ENCODE results near the gene GREB1L. TPM values are rescaled to one million over a fixed set of nuclear protein-coding genes. Genes with fewer than 3 reads are reported as not detected.
"Not testable (repeated sequence)": the region's sequence is repeated elsewhere in the genome, so short reads cannot be mapped to it uniquely, and the experiment has no call there.

GREB1L gene
- total and polyA plus RNA-seq, 5 donors from 2014 or later = 0.05 to 0.10 TPM; not detected in 3

- Histone ChIP-seq H3K4me3 (ENCODE audit: low read depth, low read length) (no peak overlapping the region), H3K4me1 (ENCODE audit: control insufficient read depth, insufficient read depth, low read length, poor library complexity, severe bottlenecking) (no peaks in the 10 kb centered on the region), H3K27me3 (ENCODE audit: control insufficient read depth, insufficient read depth, low read length) (no peaks in the 10 kb centered on the region), H3K9me3 (ENCODE audit: control insufficient read depth in 2 of 2, low read length in 2 of 2) (no peaks in the 10 kb centered on the region), H3K36me3 (ENCODE audit: control insufficient read depth, insufficient read depth, low read length) (no peaks in the 10 kb centered on the region), H3K27ac (ENCODE audit: insufficient read depth, low read length, poor library complexity, severe bottlenecking) (no peak overlapping the region)
- H3K4me1 Mint-ChIP-seq = no peaks in the 10 kb centered on the region
- H3K36me3 Mint-ChIP-seq = no peaks in the 10 kb centered on the region
- DNase-seq (no peak), ATAC-seq (ENCODE audit: low read depth in 2 of 2) (no peak)
- H3K4me3 Mint-ChIP-seq = no peak overlapping the region
- peaks cover 6% of the 10 kb centered on the region for H3K27me3 Mint-ChIP-seq
- H3K27ac Mint-ChIP-seq = no peak overlapping the region
- no peaks in the 10 kb centered on the region for H3K9me3 Mint-ChIP-seq
Observed at GRCh38 chr18:21210278-21210677, 31.8 kb upstream of the GREB1L start.

- no peaks in the 10 kb centered on the region for H3K9me3 Mint-ChIP-seq
- H3K4me3 Mint-ChIP-seq = no peak overlapping the region
Observed at GRCh38 chr18:21210784-21211183, 31.2 kb upstream of the GREB1L start.

GRCh38 chr18:21214409-21214808 is 27.6 kb upstream of the GREB1L start:
- ATAC-seq (ENCODE audit: low read depth in 2 of 2); H3K4me1 ChIP-seq (ENCODE audit: control insufficient read depth, insufficient read depth, low read length, poor library complexity, severe bottlenecking); H3K27ac Mint-ChIP-seq; H3K4me3 Mint-ChIP-seq; H3K9me3 Mint-ChIP-seq; H3K36me3 ChIP-seq (ENCODE audit: control insufficient read depth, insufficient read depth, low read length); H3K27ac ChIP-seq (ENCODE audit: insufficient read depth, low read length, poor library complexity, severe bottlenecking); H3K27me3 Mint-ChIP-seq; H3K4me3 ChIP-seq (ENCODE audit: low read depth, low read length); DNase-seq; H3K9me3 ChIP-seq (ENCODE audit: control insufficient read depth in 2 of 2, low read length in 2 of 2); H3K4me1 Mint-ChIP-seq; H3K36me3 Mint-ChIP-seq; H3K27me3 ChIP-seq (ENCODE audit: control insufficient read depth, insufficient read depth, low read length): not testable (repeated sequence)

More at GRCh38 chr18:21210784-21211183, 31.2 kb upstream of the GREB1L start:
- Histone ChIP-seq H3K27ac (ENCODE audit: insufficient read depth, low read length, poor library complexity, severe bottlenecking) (no peak overlapping the region), H3K36me3 (ENCODE audit: control insufficient read depth, insufficient read depth, low read length) (no peaks in the 10 kb centered on the region), H3K4me3 (ENCODE audit: low read depth, low read length) (no peak overlapping the region), H3K4me1 (ENCODE audit: control insufficient read depth, insufficient read depth, low read length, poor library complexity, severe bottlenecking) (no peaks in the 10 kb centered on the region), H3K27me3 (ENCODE audit: control insufficient read depth, insufficient read depth, low read length) (no peaks in the 10 kb centered on the region), H3K9me3 (ENCODE audit: control insufficient read depth in 2 of 2, low read length in 2 of 2) (no peaks in the 10 kb centered on the region)
- ATAC-seq (ENCODE audit: low read depth in 2 of 2) = no peak
- peaks cover 6% of the 10 kb centered on the region for H3K27me3 Mint-ChIP-seq
- DNase-seq = no peak
- no peaks in the 10 kb centered on the region for H3K36me3 Mint-ChIP-seq
- no peaks in the 10 kb centered on the region for H3K4me1 Mint-ChIP-seq
- H3K27ac Mint-ChIP-seq = no peak overlapping the region

- Mint-ChIP-seq H3K27ac (no peak overlapping the region), H3K4me1 (no peaks in the 10 kb centered on the region), H3K27me3 (no peaks in the 10 kb centered on the region), H3K36me3 (no peaks in the 10 kb centered on the region), H3K4me3 (no peak overlapping the region), H3K9me3 (no peaks in the 10 kb centered on the region)
- Histone ChIP-seq H3K27ac (ENCODE audit: insufficient read depth, low read length, poor library complexity, severe bottlenecking) (no peak overlapping the region), H3K4me1 (ENCODE audit: control insufficient read depth, insufficient read depth, low read length, poor library complexity, severe bottlenecking) (no peaks in the 10 kb centered on the region), H3K4me3 (ENCODE audit: low read depth, low read length) (no peak overlapping the region), H3K9me3 (ENCODE audit: control insufficient read depth in 2 of 2, low read length in 2 of 2) (no peaks in the 10 kb centered on the region), H3K36me3 (ENCODE audit: control insufficient read depth, insufficient read depth, low read length) (no peaks in the 10 kb centered on the region), H3K27me3 (ENCODE audit: control insufficient read depth, insufficient read depth, low read length) (no peaks in the 10 kb centered on the region)
- DNase-seq (no peak), ATAC-seq (ENCODE audit: low read depth in 2 of 2) (no peak)
Observed at GRCh38 chr18:21215490-21215889, 26.5 kb upstream of the GREB1L start.

- Histone ChIP-seq H3K9me3 (ENCODE audit: control insufficient read depth in 2 of 2, low read length in 2 of 2) (no peaks in the 10 kb centered on the region), H3K4me1 (ENCODE audit: control insufficient read depth, insufficient read depth, low read length, poor library complexity, severe bottlenecking) (no peaks in the 10 kb centered on the region), H3K36me3 (ENCODE audit: control insufficient read depth, insufficient read depth, low read length) (no peaks in the 10 kb centered on the region), H3K27ac (ENCODE audit: insufficient read depth, low read length, poor library complexity, severe bottlenecking) (no peak overlapping the region), H3K4me3 (ENCODE audit: low read depth, low read length) (no peak overlapping the region), H3K27me3 (ENCODE audit: control insufficient read depth, insufficient read depth, low read length) (no peaks in the 10 kb centered on the region)
- H3K27me3 Mint-ChIP-seq = no peaks in the 10 kb centered on the region
- no peaks in the 10 kb centered on the region for H3K36me3 Mint-ChIP-seq
- no peaks in the 10 kb centered on the region for H3K9me3 Mint-ChIP-seq
- no peak overlapping the region for H3K4me3 Mint-ChIP-seq
- H3K27ac Mint-ChIP-seq = no peak overlapping the region
- H3K4me1 Mint-ChIP-seq = no peaks in the 10 kb centered on the region
- no peak for ATAC-seq (ENCODE audit: low read depth in 2 of 2)
- no peak for DNase-seq
Observed at GRCh38 chr18:21218862-21219261, 23.2 kb upstream of the GREB1L start.

GRCh38 chr18:21230436-21230835 is 11.6 kb upstream of the GREB1L start:
- no peaks in the 10 kb centered on the region for H3K4me1 Mint-ChIP-seq
- no peaks in the 10 kb centered on the region for H3K36me3 Mint-ChIP-seq
- Histone ChIP-seq H3K36me3 (ENCODE audit: control insufficient read depth, insufficient read depth, low read length) (no peaks in the 10 kb centered on the region), H3K4me3 (ENCODE audit: low read depth, low read length) (no peak overlapping the region), H3K9me3 (ENCODE audit: control insufficient read depth in 2 of 2, low read length in 2 of 2) (no peaks in the 10 kb centered on the region), H3K27ac (ENCODE audit: insufficient read depth, low read length, poor library complexity, severe bottlenecking) (no peak overlapping the region), H3K27me3 (ENCODE audit: control insufficient read depth, insufficient read depth, low read length) (no peaks in the 10 kb centered on the region), H3K4me1 (ENCODE audit: control insufficient read depth, insufficient read depth, low read length, poor library complexity, severe bottlenecking) (no peaks in the 10 kb centered on the region)
- H3K27ac Mint-ChIP-seq = no peak overlapping the region
- no peak overlapping the region for H3K4me3 Mint-ChIP-seq
- peaks cover 4% of the 10 kb centered on the region for H3K27me3 Mint-ChIP-seq
- ATAC-seq (ENCODE audit: low read depth in 2 of 2) = no peak
- H3K9me3 Mint-ChIP-seq = peaks cover 0 to 7% (median 0%) of the 10 kb centered on the region in 7 donors
- DNase-seq = no peak

GRCh38 chr18:21241301-21242048 is 557 bp upstream of the GREB1L start:
- Histone ChIP-seq H3K9me3 (ENCODE audit: control insufficient read depth in 2 of 2, low read length in 2 of 2) (no peaks in the 10 kb centered on the region), H3K36me3 (ENCODE audit: control insufficient read depth, insufficient read depth, low read length) (no peaks in the 10 kb centered on the region), H3K4me3 (ENCODE audit: low read depth, low read length) (no peak overlapping the region), H3K27me3 (ENCODE audit: control insufficient read depth, insufficient read depth, low read length) (peaks cover 19% of the 10 kb centered on the region), H3K27ac (ENCODE audit: insufficient read depth, low read length, poor library complexity, severe bottlenecking) (no peak overlapping the region), H3K4me1 (ENCODE audit: control insufficient read depth, insufficient read depth, low read length, poor library complexity, severe bottlenecking) (peaks cover 5% of the 10 kb centered on the region)
- DNase-seq = no peak
- Mint-ChIP-seq H3K27me3 (peaks cover 61% of the 10 kb centered on the region), H3K9me3 (peaks cover 0 to 4% (median 0%) of the 10 kb centered on the region in 7 donors), H3K4me1 (peaks cover 0 to 10% (median 2%) of the 10 kb centered on the region in 4 donors), H3K36me3 (no peaks in the 10 kb centered on the region), H3K4me3 (no peak overlapping the region), H3K27ac (no peak overlapping the region)
- ATAC-seq (ENCODE audit: low read depth in 2 of 2) = no peak

GRCh38 chr18:21242780-21243401 is 859 bp downstream of the GREB1L start:
- Mint-ChIP-seq H3K4me3 (peak overlapping the region in 2 of 4 donors; percentile 50 to 56), H3K36me3 (no peaks in the 10 kb centered on the region), H3K27me3 (peaks cover 52% of the 10 kb centered on the region), H3K9me3 (peaks cover 0 to 4% (median 0%) of the 10 kb centered on the region in 7 donors), H3K27ac (no peak overlapping the region), H3K4me1 (peaks cover 0 to 10% (median 2%) of the 10 kb centered on the region in 4 donors)
- Histone ChIP-seq H3K36me3 (ENCODE audit: control insufficient read depth, insufficient read depth, low read length) (no peaks in the 10 kb centered on the region), H3K27me3 (ENCODE audit: control insufficient read depth, insufficient read depth, low read length) (peaks cover 26% of the 10 kb centered on the region), H3K27ac (ENCODE audit: insufficient read depth, low read length, poor library complexity, severe bottlenecking) (no peak overlapping the region), H3K9me3 (ENCODE audit: control insufficient read depth in 2 of 2, low read length in 2 of 2) (no peaks in the 10 kb centered on the region), H3K4me1 (ENCODE audit: control insufficient read depth, insufficient read depth, low read length, poor library complexity, severe bottlenecking) (peaks cover 5% of the 10 kb centered on the region), H3K4me3 (ENCODE audit: low read depth, low read length) (no peak overlapping the region)
- no peak for ATAC-seq (ENCODE audit: low read depth in 2 of 2)
- no peak for DNase-seq
